ENCODE results near the gene USB1.
"Not testable (repeated sequence)": the region's sequence is repeated elsewhere in the genome, so short reads cannot be mapped to it uniquely, and the experiment has no call there.

The USB1 gene

GRCh38 chr16:57970970-57971369, 30.2 kb upstream of the USB1 start, which contains the start of gene CNGB1:
CNGB1 (minus strand) TSS chr16:57971128; CDS start chr16:57967286, 3,842 bp downstream.
- DNase-seq = no peak

GRCh38 chr16:57971848-57972247, 29.4 kb upstream of the USB1 start:
- DNase-seq = no peak

- no peak for DNase-seq
Observed at GRCh38 chr16:57972306-57972705, 28.9 kb upstream of the USB1 start.

- DNase-seq = no peak
Observed at GRCh38 chr16:57976331-57976796, 24.8 kb upstream of the USB1 start.

GRCh38 chr16:57977418-57978069, 23.7 kb upstream of the USB1 start:
- no peak for DNase-seq

GRCh38 chr16:57978070-57978465, 23.1 kb upstream of the USB1 start:
- not testable (repeated sequence) for DNase-seq

GRCh38 chr16:57979006-57979585, 22.1 kb upstream of the USB1 start:
- no peak for DNase-seq

GRCh38 chr16:57981636-57982035, 19.6 kb upstream of the USB1 start:
- DNase-seq = no peak

- DNase-seq = no peak
Observed at GRCh38 chr16:57982385-57982784, 18.8 kb upstream of the USB1 start.

- DNase-seq = no peak
Observed at GRCh38 chr16:57984443-57985203, 16.6 kb upstream of the USB1 start.

GRCh38 chr16:57985204-57986181, 15.7 kb upstream of the USB1 start:
- no peak for DNase-seq

- no peak for DNase-seq
Observed at GRCh38 chr16:57986196-57986595, 15.0 kb upstream of the USB1 start.

- no peak for DNase-seq
Observed at GRCh38 chr16:57987441-57988177, 13.6 kb upstream of the USB1 start.

- DNase-seq = no peak
Observed at GRCh38 chr16:57988929-57989328, 12.3 kb upstream of the USB1 start.

GRCh38 chr16:57991551-57992059, 9.6 kb upstream of the USB1 start:
- DNase-seq = no peak

- no peak for DNase-seq
Observed at GRCh38 chr16:57992084-57992483, 9.1 kb upstream of the USB1 start.

- no peak for DNase-seq
Observed at GRCh38 chr16:57993438-57993837, 7.8 kb upstream of the USB1 start.

GRCh38 chr16:57993897-57994296, 7.3 kb upstream of the USB1 start:
- no peak for DNase-seq

- DNase-seq = no peak
Observed at GRCh38 chr16:57994361-57994760, 6.8 kb upstream of the USB1 start.

- DNase-seq = no peak
Observed at GRCh38 chr16:57994778-57995177, 6.4 kb upstream of the USB1 start.

GRCh38 chr16:57995721-57996405, 5.3 kb upstream of the USB1 start:
- DNase-seq = no peak
